Heart right ventricle (tissue), 16 donors: Measurements from ENCODE around the gene SYNJ2. TPM values are rescaled to one million over a fixed set of nuclear protein-coding genes. Genes with fewer than 3 reads are reported as not detected.

Source experiments
- ATAC-seq, 8 donors: fragments of 200-7000 bp; cut with Tn5 transposase; one replicate each; pipeline ENCODE4 v1.9.1; 2020; ENCODE audit warnings: mild to moderate bottlenecking in 8 of 8, moderate library complexity in 8 of 8, moderate number of reproducible peaks in 1 of 8
- DNase-seq, 2 donors: peaks; one replicate each; pipeline ENCODE4 v3.0.0-alpha.2; 2020
- H3K27ac ChIP-seq, 10 donors: fragments of 200-600 bp; sonication (generic) in 2 of 10; one replicate each; pipeline versions ENCODE4 v1.5.0 to v1.8.0; 2020 to 2022; ENCODE audit warnings: mild to moderate bottlenecking in 3 of 10
- H3K27me3 ChIP-seq, 7 donors: fragments of 200-600 bp; one replicate each; pipeline ENCODE4 v1.8.0; 2021 to 2022; ENCODE audit warnings: mild to moderate bottlenecking in 2 of 7
- H3K36me3 ChIP-seq, 9 donors: fragments of 200-600 bp; sonication (generic) in 1 of 9; one replicate each; pipeline versions ENCODE4 v1.5.0 to v1.8.0; 2020 to 2022; ENCODE audit warnings: mild to moderate bottlenecking in 2 of 9
- H3K4me1 ChIP-seq, 9 donors: fragments of 200-600 bp; sonication (generic) in 1 of 9; one replicate each; pipeline versions ENCODE4 v1.5.0 to v1.8.0; 2020 to 2022; ENCODE audit warnings: mild to moderate bottlenecking in 4 of 9
- H3K4me3 ChIP-seq, 10 donors: fragments of 200-600 bp; sonication (generic) in 2 of 10; one replicate each; pipeline versions ENCODE4 v1.5.0 to v1.8.0; 2020 to 2022; ENCODE audit warnings: mild to moderate bottlenecking in 7 of 10, moderate library complexity in 2 of 10
- H3K9me3 ChIP-seq, 11 donors: fragments of 200-600 bp in 10 of 11; sonication (generic) in 2 of 11; one replicate each; pipeline versions ENCODE4 v1.5.0 to v1.8.0; 2013 to 2022; ENCODE audit warnings: mild to moderate bottlenecking in 2 of 11, control low read depth in 1 of 11, moderate library complexity in 1 of 11
- CTCF ChIP-seq, 9 donors: fragments of 200-600 bp; sonication (generic) in 2 of 9; IDR thresholded peaks; one replicate each; pipeline versions ENCODE4 v1.5.0 to v1.8.0; 2021 to 2022; ENCODE audit warnings: antibody characterized with exemption in 9 of 9, mild to moderate bottlenecking in 5 of 9, moderate library complexity in 1 of 9
- WGBS, 2 donors: extraction: QIAGEN DNeasy Blood & Tissue Kit; methylation state at CpG; one replicate each; pipeline ENCODE4 v1.1.7; 2013; ENCODE audit warnings: inconsistent platforms in 1 of 2; 5-methylcytosine and 5-hydroxymethylcytosine counted together
- intact Hi-C, 10 donors: fragments of 100-400 bp; cut with DNase I; formaldehyde crosslinking; loops; one replicate each; pipeline versions ENCODE4 v1.11.1 to v1.14.2; 2022
- polyA plus RNA-seq, 2 donors: library from polyadenylated mRNA; stranded (reverse); fragments of 200-250 nt; gene quantifications; one replicate each; pipeline ENCODE4 v1.2.3, GENCODE V29; 2013
- total RNA-seq, 10 donors: library from RNA; stranded (reverse); fragmentation: NEBNext Ultra II Directional in 3 of 10; extraction: Animal tissue kit (Norgen Biotek cat#: 25700) in 3 of 10; gene quantifications; one replicate each; pipeline versions ENCODE4 v1.2.1 to v1.2.4, GENCODE V29; 2021 to 2023
- donor health status: Arrhythmogenic right ventricular cardiomyopathy.
- donor health status: ischemic (EF 13 %, LVEDD 7.1; RV severe dilation, severe dysfunction).
- donor health status: healthy with polysubstance abuse.
- donor health status: DM: no; HTN: yes; CAD: no.
- donor health status: DM: no; HTN: no; CAD: no.
- donor health status: ischemic (EF 25% LVEDD 6.9; RV normal size, moderate dysfunction).
- donor health status: ischemic (EF 25% LVEDD 5.7; RV mildly dilated, moderate dysfunction).
- donor health status: healthy.
- donor health status: DM: yes; HTN: yes; CAD: no.
- donor health status: Ischemic cardiomyopathy.
- donor health status: ischemic (EF 35%, LVEDD 5.7; RV mildly dilated, moderate dysfunction).
- donor health status: nonischemic (EF 11% LVEDD 7.7; RV severe dilation, severe dysfunction).
- donor health status: DM: yes; HTN: yes; CAD: no.
- donor health status: PGD.
- donor health status: ischemic (EF 29% LVEDD 5.4; RV normal size, mild dysfunction).
- donor health status: nonischemic (EF 23%, LVEDD 6.1; RV moderate dilation, normal function).

Gene SYNJ2
- total and polyA plus RNA-seq, 12 donors: 14.0 to 27.8 (median 19.0) TPM

GRCh38 chr6:158016571-158017383 is 35.1 kb downstream of the SYNJ2 start:
- H3K27ac ChIP-seq: peak overlapping the region in 6 of 10 donors; percentile 11 to 74 (median 48)
- H3K4me1 ChIP-seq: peaks cover 3 to 60% (median 39%) of the 10 kb centered on the region in 9 donors
- peaks cover 0 to 8% (median 0%) of the 10 kb centered on the region in 9 donors for H3K36me3 ChIP-seq
- TF ChIP-seq CTCF (IDR thresholded peaks at IDR 0.05): no peak
- H3K9me3 ChIP-seq: peaks cover 0 to 6% (median 0%) of the 10 kb centered on the region in 11 donors
- peak in 4 of 8 donors; percentile 6 to 27 (median 16) for ATAC-seq
- WGBS, 2 donors: 76 to 77% methylated on average over 20 of the region's 20 CpGs
- no peaks in the 10 kb centered on the region for H3K27me3 ChIP-seq
- no peak for DNase-seq
- peak overlapping the region in 5 of 10 donors; percentile 16 to 34 (median 24) for H3K4me3 ChIP-seq
- intact Hi-C loops: no loop called here

- peaks cover 0 to under 1% (median 0%) of the 10 kb centered on the region in 11 donors for H3K9me3 ChIP-seq
- no peak for DNase-seq
- ATAC-seq: peak in 1 of 8 donors; percentile 4
- TF ChIP-seq CTCF (IDR thresholded peaks at IDR 0.05): no peak
- H3K27ac ChIP-seq: peak overlapping the region in 6 of 10 donors; percentile 11 to 74 (median 70)
- peaks cover 3 to 53% (median 37%) of the 10 kb centered on the region in 9 donors for H3K4me1 ChIP-seq
- WGBS, 2 donors: 89 to 93% methylated on average over 13 of the region's 13 CpGs
- no peaks in the 10 kb centered on the region for H3K27me3 ChIP-seq
- intact Hi-C loops: no loop called here
- H3K4me3 ChIP-seq: peak overlapping the region in 5 of 10 donors; percentile 16 to 34 (median 24)
- H3K36me3 ChIP-seq: peaks cover 0 to 8% (median 0%) of the 10 kb centered on the region in 9 donors
These were observed 36.0 kb downstream of the SYNJ2 start for GRCh38 chr6:158017621-158018040.

- ATAC-seq (peak in 6 of 8 donors; percentile 12 to 50 (median 42)), DNase-seq (no peak)
- H3K27ac ChIP-seq: peak overlapping the region in 8 of 10 donors; percentile 19 to 74 (median 58)
- peak overlapping the region in 4 of 10 donors; percentile 13 to 34 (median 24) for H3K4me3 ChIP-seq
- no peak for TF ChIP-seq CTCF (IDR thresholded peaks at IDR 0.05)
- WGBS, 2 donors: 43 to 45% methylated on average over 19 of the region's 19 CpGs
- peaks cover 0 to 8% (median 0%) of the 10 kb centered on the region in 9 donors for H3K36me3 ChIP-seq
- intact Hi-C loops: no loop called here
- H3K27me3 ChIP-seq: no peaks in the 10 kb centered on the region
- H3K4me1 ChIP-seq: peaks cover 3 to 51% (median 37%) of the 10 kb centered on the region in 9 donors
- no peaks in the 10 kb centered on the region for H3K9me3 ChIP-seq
These were observed 36.5 kb downstream of the SYNJ2 start for GRCh38 chr6:158018041-158018771.

- no peak for DNase-seq
These were observed 37.2 kb downstream of the SYNJ2 start for GRCh38 chr6:158018851-158019361.

More at GRCh38 chr6:158018851-158019361, 37.2 kb downstream of the SYNJ2 start:
- Histone ChIP-seq H3K4me3 (peak overlapping the region in 3 of 10 donors; percentile 11 to 34 (median 32)), H3K27ac (peak overlapping the region in 8 of 10 donors; percentile 8 to 74 (median 57)), H3K27me3 (no peaks in the 10 kb centered on the region), H3K36me3 (peaks cover 0 to 8% (median 0%) of the 10 kb centered on the region in 9 donors), H3K4me1 (peaks cover 3 to 51% (median 37%) of the 10 kb centered on the region in 9 donors), H3K9me3 (no peaks in the 10 kb centered on the region)
- ATAC-seq: peak in 7 of 8 donors; percentile 17 to 38 (median 32)
- intact Hi-C loops: no loop called here
- WGBS, 2 donors: 51 to 52% methylated on average over 15 of the region's 15 CpGs
- no peak for TF ChIP-seq CTCF (IDR thresholded peaks at IDR 0.05)
